Sigmoid colon (tissue), 4 donors: ENCODE results near the gene HAUS8.

Experiments
- CTCF ChIP-seq, 4 experiments: fragments of 450-650 bp in 3 of 4; fragments of 200-600 bp in 1 of 4; IDR thresholded peaks; one replicate each; pipeline ENCODE4 v1.5.1; 2016 to 2019; ENCODE audit warnings: antibody characterized with exemption in 4 of 4, mild to moderate bottlenecking in 3 of 4, moderate library complexity in 2 of 4
- EP300 ChIP-seq, 4 donors: sonication (generic); formaldehyde crosslinking; IDR thresholded peaks; one replicate each; pipeline ENCODE4 v1.6.1; 2017; ENCODE audit warnings: antibody characterized with exemption in 4 of 4
- POLR2A ChIP-seq, 2 donors: fragments of 450-650 bp; IDR thresholded peaks; one replicate each; pipeline ENCODE4 v1.6.1; 2016; ENCODE audit warnings: antibody characterized with exemption in 2 of 2, mild to moderate bottlenecking in 2 of 2, moderate library complexity in 2 of 2
- POLR2AphosphoS5 ChIP-seq, 4 donors: sonication (generic); formaldehyde crosslinking; IDR thresholded peaks; one replicate each; pipeline ENCODE4 v1.6.1; 2017; ENCODE audit warnings: antibody characterized with exemption in 4 of 4

- TF ChIP-seq CTCF (IDR thresholded peaks at IDR 0.05) (no peak), EP300 (IDR thresholded peaks at IDR 0.05) (no peak), POLR2AphosphoS5 (IDR thresholded peaks at IDR 0.05) (no peak), POLR2A (IDR thresholded peaks at IDR 0.05) (no peak)
Measured at GRCh38 chr19:17002455-17002854, 72.8 kb downstream of the HAUS8 start.
